OCI-LY1 (cell line): ENCODE data around the gene TMEM115.
A peak's percentile ranks its signal among the peaks of the same experiment; 100 is the strongest.

Source experiments
- H2AFZ ChIP-seq: fragments of 200-600 bp; sonication (generic), shearing (Covaris generic); 2 replicates; pipeline ENCODE4 v1.6.0; 2014; ENCODE audit warnings: antibody characterized with exemption, mild to moderate bottlenecking, low read length
- H3F3A ChIP-seq: fragments of 200-600 bp; sonication (generic), shearing (Covaris generic); 2 replicates; pipeline ENCODE4 v1.6.0; 2014; ENCODE audit warnings: mild to moderate bottlenecking, antibody characterized with exemption, low read length, moderate library complexity; ENCODE audit not compliant: insufficient read depth
- H3K27ac ChIP-seq: fragments of 200-600 bp; sonication (generic); 2 replicates; pipeline ENCODE4 v1.5.1; 2014; ENCODE audit warnings: low read length, mixed run types, mild to moderate bottlenecking, low read depth; ENCODE audit not compliant: poor library complexity, severe bottlenecking
- H3K27me3 ChIP-seq: fragments of 200-600 bp; sonication (generic); 2 replicates; pipeline ENCODE4 v1.6.0; 2014; ENCODE audit warnings: antibody characterized with exemption, mild to moderate bottlenecking, low read length, moderate library complexity; ENCODE audit not compliant: insufficient read depth
- H3K36me3 ChIP-seq: fragments of 200-600 bp; sonication (generic); 2 replicates; pipeline ENCODE4 v1.6.1; 2014; ENCODE audit warnings: mild to moderate bottlenecking, antibody characterized with exemption, low read length, moderate library complexity, mixed read lengths; ENCODE audit not compliant: insufficient read depth
- H3K4me1 ChIP-seq: fragments of 200-600 bp; sonication (generic); 2 replicates; pipeline ENCODE4 v1.5.1; 2014; ENCODE audit warnings: mild to moderate bottlenecking, low read length, moderate library complexity; ENCODE audit not compliant: insufficient read depth, severe bottlenecking
- H3K4me2 ChIP-seq: fragments of 200-600 bp; sonication (generic), shearing (Covaris generic); 2 replicates; pipeline ENCODE4 v1.6.1; 2014; ENCODE audit warnings: low read length
- H3K4me3 ChIP-seq: fragments of 200-600 bp; sonication (generic); 2 replicates; pipeline ENCODE4 v1.5.1; 2014; ENCODE audit warnings: low read length, low read depth, mild to moderate bottlenecking, mixed read lengths; ENCODE audit not compliant: poor library complexity, severe bottlenecking
- H3K79me2 ChIP-seq: fragments of 200-600 bp; shearing (Covaris generic); 2 replicates; pipeline ENCODE4 v1.6.1; 2016; ENCODE audit warnings: mixed run types, low read length, mixed read lengths; ENCODE audit not compliant: insufficient read depth
- H3K9ac ChIP-seq: fragments of 200-600 bp; sonication (generic), shearing (Covaris generic); 2 replicates; pipeline ENCODE4 v1.6.1; 2014; ENCODE audit warnings: mild to moderate bottlenecking, low read length, mixed read lengths
- H3K9me2 ChIP-seq: fragments of 200-600 bp; sonication (generic), shearing (Covaris generic); 2 replicates; pipeline ENCODE4 v1.6.1; 2014; ENCODE audit warnings: low read depth, mild to moderate bottlenecking, low read length, mixed read lengths
- H3K9me3 ChIP-seq: fragments of 200-600 bp; shearing (Covaris generic); 2 replicates; pipeline ENCODE4 v1.6.1; 2014; ENCODE audit warnings: low read length, mixed read lengths
- H4K20me1 ChIP-seq: fragments of 200-600 bp; sonication (generic), shearing (Covaris generic); 2 replicates; pipeline ENCODE4 v1.6.0; 2016; ENCODE audit warnings: mild to moderate bottlenecking, low read length; ENCODE audit not compliant: insufficient read depth
- EZH2 ChIP-seq: fragments of 200-600 bp; sonication (generic), shearing (Covaris generic); IDR thresholded peaks from 2 replicates; pipeline ENCODE4 v1.8.0; 2017; ENCODE audit warnings: borderline replicate concordance, mixed run types, mild to moderate bottlenecking, antibody characterized with exemption, low read length, moderate library complexity, mixed read lengths
- TF ChIP-seq, protein P1 (sequence below): fragments of 200-600 bp; sonication (generic), shearing (Covaris generic); IDR thresholded peaks from 2 replicates; pipeline ENCODE4 v1.5.1; 2017; ENCODE audit warnings: mild to moderate bottlenecking, antibody characterized with exemption, low read length, moderate library complexity, mixed read lengths

The TMEM115 gene

DNA sequence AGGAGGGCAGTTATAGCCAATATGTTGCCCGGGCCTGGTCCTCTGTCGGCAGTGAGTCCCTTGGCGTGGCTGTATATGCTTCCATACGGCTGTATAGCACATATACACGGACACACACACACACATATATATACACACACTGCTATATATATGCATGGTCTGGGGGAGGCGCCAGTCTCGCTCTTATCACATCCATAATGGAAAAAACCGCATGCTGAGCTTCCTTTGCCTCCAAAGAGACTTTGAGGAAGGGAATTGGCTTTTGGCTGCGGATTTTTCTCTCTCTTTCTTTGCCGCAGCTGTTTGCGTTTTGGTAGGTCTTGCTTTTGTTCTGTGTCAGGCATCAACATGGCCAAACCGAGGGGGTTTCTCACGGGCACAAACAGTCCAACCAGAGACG lies 11.3 kb upstream of the TMEM115 start:
- peaks cover 11% of the 10 kb centered on the region for H3K27me3 ChIP-seq
- no peak overlapping the region for H3K9ac ChIP-seq
- peaks cover 3% of the 10 kb centered on the region for H3K4me1 ChIP-seq
- no peak overlapping the region for H2AFZ ChIP-seq
- no peak overlapping the region for H3K4me3 ChIP-seq
- no peak for TF ChIP-seq EZH2
- TF ChIP-seq, protein P1, sequence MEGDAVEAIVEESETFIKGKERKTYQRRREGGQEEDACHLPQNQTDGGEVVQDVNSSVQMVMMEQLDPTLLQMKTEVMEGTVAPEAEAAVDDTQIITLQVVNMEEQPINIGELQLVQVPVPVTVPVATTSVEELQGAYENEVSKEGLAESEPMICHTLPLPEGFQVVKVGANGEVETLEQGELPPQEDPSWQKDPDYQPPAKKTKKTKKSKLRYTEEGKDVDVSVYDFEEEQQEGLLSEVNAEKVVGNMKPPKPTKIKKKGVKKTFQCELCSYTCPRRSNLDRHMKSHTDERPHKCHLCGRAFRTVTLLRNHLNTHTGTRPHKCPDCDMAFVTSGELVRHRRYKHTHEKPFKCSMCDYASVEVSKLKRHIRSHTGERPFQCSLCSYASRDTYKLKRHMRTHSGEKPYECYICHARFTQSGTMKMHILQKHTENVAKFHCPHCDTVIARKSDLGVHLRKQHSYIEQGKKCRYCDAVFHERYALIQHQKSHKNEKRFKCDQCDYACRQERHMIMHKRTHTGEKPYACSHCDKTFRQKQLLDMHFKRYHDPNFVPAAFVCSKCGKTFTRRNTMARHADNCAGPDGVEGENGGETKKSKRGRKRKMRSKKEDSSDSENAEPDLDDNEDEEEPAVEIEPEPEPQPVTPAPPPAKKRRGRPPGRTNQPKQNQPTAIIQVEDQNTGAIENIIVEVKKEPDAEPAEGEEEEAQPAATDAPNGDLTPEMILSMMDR: peak; percentile 46
- no peaks in the 10 kb centered on the region for H3K36me3 ChIP-seq
- H3K27ac ChIP-seq: no peak overlapping the region
- H3K9me2 ChIP-seq: no peaks in the 10 kb centered on the region
- no peaks in the 10 kb centered on the region for H4K20me1 ChIP-seq
- H3K4me2 ChIP-seq: no peak overlapping the region
- H3F3A ChIP-seq: no peaks in the 10 kb centered on the region
- no peaks in the 10 kb centered on the region for H3K9me3 ChIP-seq
- no peaks in the 10 kb centered on the region for H3K79me2 ChIP-seq

GRCh38 chr3:50369012-50369670 lies 9.8 kb upstream of the TMEM115 start:
- H3K79me2 ChIP-seq: no peaks in the 10 kb centered on the region
- peaks cover 11% of the 10 kb centered on the region for H3K27me3 ChIP-seq
- no peak overlapping the region for H3K4me3 ChIP-seq
- peaks cover 11% of the 10 kb centered on the region for H3K4me1 ChIP-seq
- no peak overlapping the region for H3K9ac ChIP-seq
- H3K36me3 ChIP-seq: no peaks in the 10 kb centered on the region
- no peaks in the 10 kb centered on the region for H4K20me1 ChIP-seq
- no peaks in the 10 kb centered on the region for H3K9me2 ChIP-seq
- no peaks in the 10 kb centered on the region for H3F3A ChIP-seq
- H3K27ac ChIP-seq: no peak overlapping the region
- H3K9me3 ChIP-seq: no peaks in the 10 kb centered on the region
- no peak overlapping the region for H3K4me2 ChIP-seq
- TF ChIP-seq, protein P1: no peak
- TF ChIP-seq EZH2: no peak
- H2AFZ ChIP-seq: no peak overlapping the region

GRCh38 chr3:50365842-50366220 lies 6.5 kb upstream of the TMEM115 start:
- no peak for TF ChIP-seq EZH2
- TF ChIP-seq, protein P1: no peak
- Histone ChIP-seq H3F3A (no peaks in the 10 kb centered on the region), H3K4me1 (peaks cover 11% of the 10 kb centered on the region), H3K79me2 (no peaks in the 10 kb centered on the region), H3K27me3 (peaks cover 8% of the 10 kb centered on the region), H3K4me2 (peak overlapping the region; percentile 97), H4K20me1 (no peaks in the 10 kb centered on the region), H3K36me3 (no peaks in the 10 kb centered on the region), H3K27ac (no peak overlapping the region), H3K4me3 (peak overlapping the region; percentile 66), H3K9me3 (no peaks in the 10 kb centered on the region), H3K9me2 (no peaks in the 10 kb centered on the region), H3K9ac (peak overlapping the region; percentile 69), H2AFZ (no peak overlapping the region)
